CD14-positive monocyte (primary cell): ENCODE results near the gene TMEM181. TPM values are rescaled to one million over a fixed set of nuclear protein-coding genes. Genes with fewer than 3 reads are reported as not detected.

Source experiments
- DNase-seq, 3 donors: peaks; one replicate each; pipeline ENCODE4 v3.0.0-alpha.2; 2011 to 2022
- H2AFZ ChIP-seq: 2 replicates; pipeline ENCODE4 v1.6.0; 2012; ENCODE audit warnings: mild to moderate bottlenecking, low read depth, low read length, inconsistent platforms; ENCODE audit not compliant: insufficient read depth, poor library complexity, severe bottlenecking
- H3K27ac ChIP-seq, 2 donors: 1 replicate in 1 of 2; 2 replicates in 1 of 2; pipeline ENCODE4 v1.5.1; 2012 to 2013; ENCODE audit warnings: low read length in 2 of 2, control low read depth in 1 of 2, inconsistent platforms in 1 of 2, low read depth in 1 of 2, mild to moderate bottlenecking in 1 of 2
- H3K27me3 ChIP-seq, 2 donors: one replicate each; pipeline versions ENCODE4 v1.6.0 to v1.6.1; 2011 to 2013; ENCODE audit warnings: low read length in 2 of 2; ENCODE audit not compliant: control insufficient read depth in 2 of 2, insufficient read depth in 2 of 2
- H3K36me3 ChIP-seq, 2 donors: replicated peaks in 1 of 2; 1 replicate in 1 of 2; 2 replicates in 1 of 2; pipeline versions ENCODE4 v1.5.1 to v1.6.1; 2012 to 2013; ENCODE audit warnings: low read length in 2 of 2, control low read depth in 1 of 2, inconsistent platforms in 1 of 2, mild to moderate bottlenecking in 1 of 2; ENCODE audit not compliant: insufficient read depth in 2 of 2, control insufficient read depth in 1 of 2
- H3K4me1 ChIP-seq, 2 donors: 1 replicate in 1 of 2; 2 replicates in 1 of 2; pipeline versions ENCODE4 v1.5.1 to v1.6.1; 2012 to 2013; ENCODE audit warnings: low read length in 2 of 2, control low read depth in 1 of 2, inconsistent platforms in 1 of 2, mild to moderate bottlenecking in 1 of 2, moderate library complexity in 1 of 2; ENCODE audit not compliant: insufficient read depth in 2 of 2, control insufficient read depth in 1 of 2
- H3K4me2 ChIP-seq: replicated peaks from 2 replicates; pipeline ENCODE3; 2012; ENCODE audit warnings: low read length, moderate library complexity, mild to moderate bottlenecking; ENCODE audit not compliant: poor library complexity, severe bottlenecking; ENCODE audit errors: extremely low read depth
- H3K4me3 ChIP-seq, 3 experiments: fragments of 200-600 bp in 1 of 3; sonication (generic) in 1 of 3; replicated peaks in 1 of 3; 1 replicate in 2 of 3; 2 replicates in 1 of 3; pipeline ENCODE4 v1.5.1; 2011 to 2013; ENCODE audit warnings: low read length in 3 of 3, mild to moderate bottlenecking in 3 of 3, control low read depth in 2 of 3, low read depth in 2 of 3, inconsistent platforms in 1 of 3, moderate library complexity in 1 of 3
- H3K79me2 ChIP-seq: 2 replicates; pipeline ENCODE4 v1.6.0; 2012; ENCODE audit warnings: mild to moderate bottlenecking, control low read depth, inconsistent platforms, low read length, moderate library complexity; ENCODE audit not compliant: insufficient read depth
- H3K9ac ChIP-seq: 2 replicates; pipeline ENCODE4 v1.6.0; 2017; ENCODE audit warnings: low read length, mild to moderate bottlenecking; ENCODE audit not compliant: insufficient read depth, poor library complexity, severe bottlenecking
- H3K9me3 ChIP-seq, 2 donors: replicated peaks in 1 of 2; 1 replicate in 1 of 2; 2 replicates in 1 of 2; pipeline versions ENCODE4 v1.5.1 to v1.6.1; 2012 to 2013; ENCODE audit warnings: low read length in 2 of 2, control low read depth in 1 of 2; ENCODE audit not compliant: control insufficient read depth in 1 of 2, insufficient read depth in 1 of 2
- H4K20me1 ChIP-seq: 2 replicates; pipeline ENCODE4 v1.6.0; 2012; ENCODE audit warnings: mild to moderate bottlenecking, low read length, control low read depth, moderate library complexity; ENCODE audit not compliant: insufficient read depth
- H3K27ac Mint-ChIP-seq, 7 donors: one replicate each; pipeline ENCODE4 v1.8.0; 2020; ENCODE audit warnings: mild to moderate bottlenecking in 7 of 7, mixed read lengths in 7 of 7, moderate library complexity in 6 of 7, inconsistent platforms in 2 of 7
- H3K27me3 Mint-ChIP-seq, 3 donors: one replicate each; pipeline ENCODE4 v1.8.0; 2021 to 2022; ENCODE audit warnings: low read depth in 3 of 3, mild to moderate bottlenecking in 3 of 3, mixed read lengths in 3 of 3, moderate library complexity in 3 of 3, inconsistent platforms in 1 of 3
- H3K36me3 Mint-ChIP-seq, 2 donors: one replicate each; pipeline ENCODE4 v1.8.0; 2020; ENCODE audit warnings: mixed read lengths in 2 of 2, inconsistent platforms in 1 of 2, mild to moderate bottlenecking in 1 of 2
- H3K4me1 Mint-ChIP-seq: one replicate; pipeline ENCODE4 v1.8.0; 2020; ENCODE audit warnings: mild to moderate bottlenecking, mixed read lengths
- H3K4me3 Mint-ChIP-seq, 2 donors: one replicate each; pipeline ENCODE4 v1.8.0; 2020; ENCODE audit warnings: mild to moderate bottlenecking in 2 of 2, mixed read lengths in 2 of 2, moderate library complexity in 1 of 2
- H3K9me3 Mint-ChIP-seq, 7 donors: one replicate each; pipeline ENCODE4 v1.8.0; 2020 to 2022; ENCODE audit warnings: mixed read lengths in 7 of 7, mild to moderate bottlenecking in 6 of 7, moderate library complexity in 6 of 7, inconsistent platforms in 2 of 7
- CTCF ChIP-seq: fragments of 200-600 bp; IDR thresholded peaks from one replicate; pipeline ENCODE4 v1.8.0; 2022; ENCODE audit warnings: antibody characterized with exemption, mild to moderate bottlenecking
- whole genome bisulfite sequencing: methylation state at CpG from one replicate; pipeline ENCODE4 v1.1.5; 2013; ENCODE audit warnings: missing lambda C conversion rate; ENCODE audit not compliant: insufficient coverage; 5-methylcytosine and 5-hydroxymethylcytosine counted together
- intact Hi-C, 2 donors: fragments of 100-400 bp; cut with micrococcal nuclease; formaldehyde crosslinking; loops; one replicate each; pipeline versions ENCODE4 v1.15.0 to v1.15.1; 2023
- polyA plus RNA-seq, 3 donors: library from polyadenylated mRNA; depleted of rRNA in 1 of 3; unstranded in 2 of 3; stranded (reverse) in 1 of 3; fragments of 300-500 nt in 2 of 3; fragments of >200 nt in 1 of 3; fragmentation: Illumina TruSeq in 2 of 3; gene quantifications; 1 replicate in 2 of 3; 2 replicates in 1 of 3; pipeline ENCODE4 v1.2.3, GENCODE V29; 2012 to 2021

Gene TMEM181
- polyA plus RNA-seq, 3 donors, result 2.4 to 6.8 (median 2.6) TPM

- peak overlapping the region; percentile 63 for H2AFZ ChIP-seq
- H3K9me3 ChIP-seq, result no peaks in the 10 kb centered on the region
These were observed 85.5 kb downstream of the TMEM181 start for GRCh38 chr6:158645064-158646022.

More at GRCh38 chr6:158645064-158646022, 85.5 kb downstream of the TMEM181 start:
- Histone ChIP-seq H3K4me3 (peak overlapping the region; percentile 61 to 97 (median 78)), H3K4me1 (peaks cover 39 to 61% of the 10 kb centered on the region in 2 donors), H4K20me1 (peaks cover 25% of the 10 kb centered on the region), H3K79me2 (peaks cover 45% of the 10 kb centered on the region), H3K36me3 (peaks cover 4 to 21% of the 10 kb centered on the region in 2 donors), H3K27ac (peak overlapping the region; percentile 82 to 95), H3K27me3 (no peaks in the 10 kb centered on the region), H3K9ac (peak overlapping the region; percentile 98), H3K4me2 (peak overlapping the region; percentile 90)
- Mint-ChIP-seq H3K4me1 (peaks cover 54% of the 10 kb centered on the region), H3K36me3 (peaks cover 23 to 24% of the 10 kb centered on the region in 2 donors), H3K27ac (peak overlapping the region; percentile 83 to 96 (median 93)), H3K4me3 (peak overlapping the region; percentile 88 to 89), H3K9me3 (no peaks in the 10 kb centered on the region), H3K27me3 (no peaks in the 10 kb centered on the region)
- intact Hi-C loops, result loop anchor here in 1 of 2 donors (10.0 kb wide), 1 partner anchor 49 kb away; no protein-coding TSS in a partner anchor
- TF ChIP-seq CTCF, result no peak
- WGBS, result 46% methylated on average over 7 of the region's 21 CpGs
- DNase-seq, result no peak
